ENCODE data around the gene TOGARAM2. TPM values are rescaled to one million over a fixed set of nuclear protein-coding genes. Genes with fewer than 3 reads are reported as not detected.

The TOGARAM2 gene
- total RNA-seq, 1 experiment from 2014 or later: 0.76 TPM

DNA sequence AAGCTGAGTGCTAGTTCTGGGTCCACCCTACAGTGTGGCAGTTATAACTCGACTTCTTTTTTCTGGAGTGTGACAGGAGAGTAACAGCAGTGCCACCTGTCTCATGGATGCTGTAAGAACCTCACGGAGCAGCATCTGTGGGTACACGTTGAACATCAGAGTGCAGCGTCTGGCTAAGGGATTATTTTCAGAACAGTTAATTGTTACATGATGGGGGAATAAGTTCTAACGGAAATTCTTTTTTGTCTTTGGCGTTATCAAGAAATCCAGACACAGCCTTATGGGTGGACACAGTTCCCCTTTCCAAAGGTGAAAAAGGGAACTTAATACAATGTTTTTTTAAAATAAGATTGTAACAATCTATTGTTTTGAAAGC is 28.3 kb upstream of the TOGARAM2 start:
- Histone ChIP-seq H3K4me1 (ENCODE audit: control insufficient read depth in 1 of 2, insufficient read depth in 2 of 2, low read length in 2 of 2) (peaks cover 0 to 31% of the 10 kb centered on the region in 2 experiments; a peak in 2 of 4 replicates), H3K9ac (ENCODE audit: low read length) (no peak overlapping the region), H3K4me2 (ENCODE audit: low read length) (no peak overlapping the region), H3K27ac (ENCODE audit: low read depth, low read length) (no peak overlapping the region), H3K9me3 (ENCODE audit: control insufficient read depth in 1 of 2, insufficient read depth in 1 of 2, low read depth in 1 of 2, low read length in 2 of 2) (0 out of 4 replicates have a peak, but pooled peaks cover 0 to 4% of the 10 kb centered on the region in 2 experiments), H3K4me3 (replicated peaks in 1 of 2; ENCODE audit: low read depth in 1 of 2, low read length in 2 of 2) (no peak overlapping the region), H3K79me2 (ENCODE audit: insufficient read depth, low read length) (no peaks in the 10 kb centered on the region), H4K20me1 (ENCODE audit: insufficient read depth) (peaks cover 11% of the 10 kb centered on the region; the same call in 1 of the 2 replicates), H3K36me3 (ENCODE audit: control insufficient read depth in 1 of 2, insufficient read depth in 2 of 2, low read length in 2 of 2) (peaks cover 9 to 20% of the 10 kb centered on the region in 2 experiments), H3K9me2 (ENCODE audit: insufficient read depth) (0 out of 2 replicates have a peak, but pooled peaks cover 3% of the 10 kb centered on the region), H3K27me3 (ENCODE audit: insufficient read depth, low read length) (no peaks in the 10 kb centered on the region), H2AFZ (ENCODE audit: low read depth, low read length, poor library complexity, severe bottlenecking) (no peak overlapping the region)
- intact Hi-C loops (cut with micrococcal nuclease): loop anchor here (2.0 to 10.0 kb wide), 3 partner anchors 132 to 388 kb away; no protein-coding TSS in a partner anchor
- ChIA-PET POLR2A (no interaction called here), CTCF (no interaction called here), RAD21 (ENCODE audit: low non-redundant PET in 1 of 2, low total read pairs in 2 of 2, uncharacterized antibody in 2 of 2, unreplicated experiment in 2 of 2) (no interaction called here)
- DNase-seq (ENCODE audit: low read depth, low spot score) (no peak), ATAC-seq (no peak)
- BruUV-seq (replicated peaks): no TSS peak
- no peak for TF ChIP-seq EGR1 (IDR thresholded peaks at IDR 0.05; ENCODE audit: low read depth)
- TF ChIP-seq, protein P1, sequence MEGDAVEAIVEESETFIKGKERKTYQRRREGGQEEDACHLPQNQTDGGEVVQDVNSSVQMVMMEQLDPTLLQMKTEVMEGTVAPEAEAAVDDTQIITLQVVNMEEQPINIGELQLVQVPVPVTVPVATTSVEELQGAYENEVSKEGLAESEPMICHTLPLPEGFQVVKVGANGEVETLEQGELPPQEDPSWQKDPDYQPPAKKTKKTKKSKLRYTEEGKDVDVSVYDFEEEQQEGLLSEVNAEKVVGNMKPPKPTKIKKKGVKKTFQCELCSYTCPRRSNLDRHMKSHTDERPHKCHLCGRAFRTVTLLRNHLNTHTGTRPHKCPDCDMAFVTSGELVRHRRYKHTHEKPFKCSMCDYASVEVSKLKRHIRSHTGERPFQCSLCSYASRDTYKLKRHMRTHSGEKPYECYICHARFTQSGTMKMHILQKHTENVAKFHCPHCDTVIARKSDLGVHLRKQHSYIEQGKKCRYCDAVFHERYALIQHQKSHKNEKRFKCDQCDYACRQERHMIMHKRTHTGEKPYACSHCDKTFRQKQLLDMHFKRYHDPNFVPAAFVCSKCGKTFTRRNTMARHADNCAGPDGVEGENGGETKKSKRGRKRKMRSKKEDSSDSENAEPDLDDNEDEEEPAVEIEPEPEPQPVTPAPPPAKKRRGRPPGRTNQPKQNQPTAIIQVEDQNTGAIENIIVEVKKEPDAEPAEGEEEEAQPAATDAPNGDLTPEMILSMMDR (IDR thresholded peaks at IDR 0.05 in 2 of 3, conservative IDR thresholded peaks at IDR 0.05 in 1 of 3; ENCODE audit: borderline replicate concordance in 1 of 3, insufficient read depth in 1 of 3, low read depth in 2 of 3, low read length in 2 of 3): peak; percentile 7 to 47 (median 29); a peak in 2 of 6 replicates
- TF ChIP-seq RAD21 (IDR thresholded peaks at IDR 0.05; ENCODE audit: low read depth): peak; percentile 62

DNA sequence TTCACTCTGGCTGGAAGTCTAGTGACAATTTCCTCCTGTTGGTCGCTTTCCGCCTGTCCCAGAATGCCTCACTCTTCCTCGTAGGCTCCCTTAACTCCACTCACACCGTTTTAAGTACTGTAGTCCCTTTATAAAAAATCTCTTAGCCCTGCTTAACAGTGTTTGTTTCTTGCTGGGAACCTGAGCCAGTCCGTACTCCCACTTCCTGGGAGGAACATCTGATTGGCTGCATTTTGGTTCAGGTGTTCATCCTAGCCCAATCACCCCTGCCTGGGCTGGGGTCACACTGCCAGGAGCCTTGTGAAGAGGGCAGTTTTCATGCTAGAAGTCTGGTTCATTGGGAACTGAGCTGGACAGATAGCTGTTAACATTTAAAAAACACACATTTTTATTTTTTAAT is 25.6 kb upstream of the TOGARAM2 start:
- RAD21 ChIA-PET (ENCODE audit: low non-redundant PET in 1 of 2, low total read pairs in 2 of 2, uncharacterized antibody in 2 of 2, unreplicated experiment in 2 of 2): no interaction called here
- Histone ChIP-seq H2AFZ (ENCODE audit: low read depth, low read length, poor library complexity, severe bottlenecking) (no peak overlapping the region), H3K4me3 (replicated peaks in 1 of 2; ENCODE audit: low read depth in 1 of 2, low read length in 2 of 2) (no peak overlapping the region), H3K4me2 (ENCODE audit: low read length) (no peak overlapping the region), H3K9ac (ENCODE audit: low read length) (no peak overlapping the region), H3K4me1 (ENCODE audit: control insufficient read depth in 1 of 2, insufficient read depth in 2 of 2, low read length in 2 of 2) (peaks cover 3 to 16% of the 10 kb centered on the region in 2 experiments; a peak in 2 of 4 replicates), H3K27me3 (ENCODE audit: insufficient read depth, low read length) (no peaks in the 10 kb centered on the region), H3K36me3 (ENCODE audit: control insufficient read depth in 1 of 2, insufficient read depth in 2 of 2, low read length in 2 of 2) (no peaks in the 10 kb centered on the region), H3K27ac (ENCODE audit: low read depth, low read length) (no peak overlapping the region), H4K20me1 (ENCODE audit: insufficient read depth) (peaks cover under 1% of the 10 kb centered on the region; the same call in 1 of the 2 replicates), H3K79me2 (ENCODE audit: insufficient read depth, low read length) (no peaks in the 10 kb centered on the region), H3K9me3 (ENCODE audit: control insufficient read depth in 1 of 2, insufficient read depth in 1 of 2, low read depth in 1 of 2, low read length in 2 of 2) (no peaks in the 10 kb centered on the region), H3K9me2 (ENCODE audit: insufficient read depth) (0 out of 2 replicates have a peak, but pooled peaks cover 3% of the 10 kb centered on the region)
- CTCF ChIA-PET: interaction anchor here (0.6 to 0.8 kb wide), 2 partner anchors 135 to 1073 kb away, joined by 3 to 5 read pairs; no protein-coding TSS in a partner anchor
- DNase-seq (ENCODE audit: low read depth, low spot score): no peak
- ATAC-seq: no peak
- POLR2A ChIA-PET: no interaction called here
- intact Hi-C loops (cut with micrococcal nuclease): loop anchor here (5.0 to 10.0 kb wide), 4 partner anchors 349 to 887 kb away; no protein-coding TSS in a partner anchor
- no TSS peak for BruUV-seq (replicated peaks)
- TF ChIP-seq, protein P2, sequence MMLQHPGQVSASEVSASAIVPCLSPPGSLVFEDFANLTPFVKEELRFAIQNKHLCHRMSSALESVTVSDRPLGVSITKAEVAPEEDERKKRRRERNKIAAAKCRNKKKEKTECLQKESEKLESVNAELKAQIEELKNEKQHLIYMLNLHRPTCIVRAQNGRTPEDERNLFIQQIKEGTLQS (IDR thresholded peaks at IDR 0.05): no peak
- TF ChIP-seq POLR2A (IDR thresholded peaks at IDR 0.05; ENCODE audit: borderline replicate concordance, extremely low read depth, insufficient read depth, insufficient read length) (no peak), CBX3 (IDR thresholded peaks at IDR 0.05; ENCODE audit: low read depth) (no peak), JUND (IDR thresholded peaks at IDR 0.05) (no peak), ZNF274 (IDR thresholded peaks at IDR 0.05; ENCODE audit: low read depth, low read length) (no peak), EZH2 (IDR thresholded peaks at IDR 0.05) (no peak), TCF7L2 (IDR thresholded peaks at IDR 0.05; ENCODE audit: borderline replicate concordance, extremely low read depth, insufficient read depth, insufficient read length) (no peak), CEBPB (IDR thresholded peaks at IDR 0.05; ENCODE audit: low read depth) (no peak), RAD21 (IDR thresholded peaks at IDR 0.05; ENCODE audit: low read depth) (no peak), EGR1 (IDR thresholded peaks at IDR 0.05; ENCODE audit: low read depth) (no peak), POLR2AphosphoS5 (IDR thresholded peaks at IDR 0.05; ENCODE audit: low read depth, low read length) (no peak), SP1 (IDR thresholded peaks at IDR 0.05; ENCODE audit: low read depth) (no peak)
- TF ChIP-seq, protein P3, sequence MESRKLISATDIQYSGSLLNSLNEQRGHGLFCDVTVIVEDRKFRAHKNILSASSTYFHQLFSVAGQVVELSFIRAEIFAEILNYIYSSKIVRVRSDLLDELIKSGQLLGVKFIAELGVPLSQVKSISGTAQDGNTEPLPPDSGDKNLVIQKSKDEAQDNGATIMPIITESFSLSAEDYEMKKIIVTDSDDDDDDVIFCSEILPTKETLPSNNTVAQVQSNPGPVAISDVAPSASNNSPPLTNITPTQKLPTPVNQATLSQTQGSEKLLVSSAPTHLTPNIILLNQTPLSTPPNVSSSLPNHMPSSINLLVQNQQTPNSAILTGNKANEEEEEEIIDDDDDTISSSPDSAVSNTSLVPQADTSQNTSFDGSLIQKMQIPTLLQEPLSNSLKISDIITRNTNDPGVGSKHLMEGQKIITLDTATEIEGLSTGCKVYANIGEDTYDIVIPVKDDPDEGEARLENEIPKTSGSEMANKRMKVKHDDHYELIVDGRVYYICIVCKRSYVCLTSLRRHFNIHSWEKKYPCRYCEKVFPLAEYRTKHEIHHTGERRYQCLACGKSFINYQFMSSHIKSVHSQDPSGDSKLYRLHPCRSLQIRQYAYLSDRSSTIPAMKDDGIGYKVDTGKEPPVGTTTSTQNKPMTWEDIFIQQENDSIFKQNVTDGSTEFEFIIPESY (IDR thresholded peaks at IDR 0.05; ENCODE audit: extremely low read depth, insufficient replicate concordance, low read length): no peak
